Hindlimb muscle (tissue), 1 donor: ENCODE measurements around the gene ATG4C. TPM values are rescaled to one million over a fixed set of nuclear protein-coding genes. Genes with fewer than 3 reads are reported as not detected.
A peak's percentile ranks its signal among the peaks of the same experiment; 100 is the strongest.

Source experiments
- DNase-seq: peaks from one replicate; pipeline ENCODE4 v3.0.0-alpha.2; 2013
- polyA plus RNA-seq: library from polyadenylated mRNA; unstranded; fragments of 120-200 nt; gene quantifications from one replicate; pipeline ENCODE4 v1.2.1, GENCODE V29; 2013; ENCODE audit not compliant: insufficient read length

Gene ATG4C
- polyA plus RNA-seq, 1 donor: 7.3 TPM

DNA sequence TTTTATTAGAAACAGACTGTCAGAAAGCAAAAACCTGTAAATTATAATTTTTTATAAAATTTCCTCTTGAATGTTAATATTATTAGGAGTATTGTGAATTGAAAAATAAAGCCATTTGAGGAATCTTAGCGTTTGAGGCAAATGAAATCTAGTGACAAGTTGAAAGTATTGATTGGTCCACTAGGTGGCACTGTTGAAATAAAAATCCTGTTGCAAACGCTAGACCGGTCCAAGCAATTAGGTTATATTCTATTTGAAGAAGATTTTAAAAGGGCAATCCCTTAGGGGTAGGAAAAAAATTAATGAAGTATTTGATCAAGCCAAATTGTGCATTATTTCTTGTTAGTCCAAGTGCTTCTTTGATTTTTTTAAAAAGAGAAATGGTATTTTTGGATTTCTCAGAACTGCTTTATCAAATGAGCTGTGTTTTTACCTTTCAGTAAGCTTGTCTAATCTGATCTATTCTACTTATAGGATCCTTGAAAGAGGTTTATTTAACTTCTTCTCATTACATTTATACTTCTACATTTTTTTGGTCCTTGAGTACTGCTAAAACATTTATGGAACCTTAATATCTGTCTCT lies 57.7 kb downstream of the ATG4C start:
- peak; percentile 57 for DNase-seq

DNA sequence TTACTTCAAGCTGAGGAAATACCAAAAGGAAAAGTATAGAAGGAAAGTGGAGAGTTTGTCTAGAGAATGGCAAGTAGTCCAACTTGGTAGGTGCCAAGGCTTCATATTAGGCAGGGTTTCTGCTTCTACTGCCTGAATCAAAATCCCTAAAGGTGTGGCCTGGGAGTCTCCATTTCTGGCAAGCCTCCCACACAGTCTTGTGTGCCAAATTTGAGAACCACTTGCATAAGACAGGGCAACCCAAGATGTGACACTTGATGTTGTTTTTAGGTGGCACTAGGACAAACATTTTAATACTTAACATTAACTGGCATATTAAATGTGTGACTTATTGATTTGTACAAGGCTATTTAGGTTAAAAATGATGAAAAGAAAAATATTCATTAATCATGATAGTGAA lies 60.1 kb downstream of the ATG4C start:
- DNase-seq: no peak

DNA sequence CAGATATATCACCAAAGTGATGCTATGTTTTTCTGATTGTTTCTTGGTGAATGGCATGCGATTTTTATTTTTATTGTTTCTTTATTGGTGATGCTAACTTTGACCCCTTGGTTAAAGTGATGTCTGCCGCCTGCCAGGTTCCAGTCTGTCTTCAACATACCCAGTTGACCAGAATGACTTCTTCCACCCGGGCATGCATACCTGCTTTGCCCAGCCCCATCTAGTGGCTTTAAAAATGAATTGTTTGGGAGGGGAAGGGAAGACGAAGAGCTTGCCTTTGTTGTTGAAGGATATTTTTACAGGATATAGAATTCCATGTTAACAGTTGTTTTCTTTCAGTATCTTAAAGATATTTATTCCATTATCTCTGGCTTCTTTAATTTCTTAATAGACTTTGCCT lies 65.1 kb downstream of the ATG4C start:
- DNase-seq: no peak

DNA sequence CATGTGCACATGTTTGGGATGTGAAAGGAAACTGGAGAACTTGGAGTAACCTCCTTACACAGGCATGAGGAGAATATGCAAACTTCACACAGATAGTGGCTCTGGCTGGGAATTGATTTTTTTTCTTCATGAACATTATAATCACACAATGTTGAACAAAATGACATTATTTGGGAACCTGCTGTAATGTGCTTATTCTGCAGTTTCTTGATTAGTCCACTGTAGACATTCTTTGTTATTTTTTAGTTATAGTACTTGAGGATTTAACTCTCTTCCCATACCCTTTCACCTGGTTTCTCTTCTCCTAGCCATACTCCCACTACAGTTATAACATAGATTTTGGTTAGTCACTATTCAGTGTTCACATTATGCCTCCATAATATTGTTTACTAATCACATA lies 68.3 kb downstream of the ATG4C start:
- DNase-seq: no peak

DNA sequence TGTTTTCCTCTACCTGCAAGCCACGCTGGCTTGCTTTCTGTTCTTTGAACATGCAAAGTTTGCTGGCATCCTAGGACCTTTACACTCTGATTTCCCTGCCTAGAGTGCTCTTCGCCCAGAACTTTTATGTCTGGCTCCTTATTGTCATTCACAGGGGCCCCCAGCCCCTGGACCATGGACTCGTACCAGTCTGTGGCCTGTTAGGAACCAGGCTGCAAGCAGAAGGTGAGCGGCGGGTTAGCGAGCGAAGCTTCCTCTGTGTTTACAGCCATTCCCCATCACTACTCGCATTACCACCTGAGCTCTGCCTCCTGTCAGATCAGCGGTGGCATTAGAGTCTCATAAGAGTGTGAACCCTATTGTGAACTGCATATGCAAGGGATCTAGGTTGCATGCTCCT lies 73.0 kb downstream of the ATG4C start:
- DNase-seq: no peak

DNA sequence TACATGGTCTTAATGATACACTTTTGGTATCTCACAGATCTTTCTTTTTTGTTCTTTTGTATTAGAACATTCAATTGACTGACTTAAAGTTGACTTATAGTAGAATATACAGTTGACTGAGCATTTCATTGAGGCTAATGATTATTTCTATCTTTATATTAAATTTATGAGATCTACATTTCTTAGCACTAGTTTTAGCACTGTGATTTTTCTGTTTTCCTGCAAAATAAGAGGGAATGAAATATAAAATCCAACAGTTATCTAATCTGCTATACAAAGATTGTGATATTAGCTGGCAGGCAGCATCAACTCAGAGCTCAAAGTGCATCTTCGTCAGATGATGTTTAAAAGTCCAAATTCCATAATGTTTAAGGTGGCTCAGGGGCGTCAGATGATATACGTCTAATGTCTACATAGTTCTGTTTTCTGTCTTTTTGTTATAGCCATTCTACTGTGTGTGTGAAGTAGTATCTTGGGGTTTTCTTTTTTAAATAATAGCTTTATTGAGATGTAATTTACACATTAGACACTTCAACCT lies 85.4 kb downstream of the ATG4C start:
- no peak for DNase-seq

DNA sequence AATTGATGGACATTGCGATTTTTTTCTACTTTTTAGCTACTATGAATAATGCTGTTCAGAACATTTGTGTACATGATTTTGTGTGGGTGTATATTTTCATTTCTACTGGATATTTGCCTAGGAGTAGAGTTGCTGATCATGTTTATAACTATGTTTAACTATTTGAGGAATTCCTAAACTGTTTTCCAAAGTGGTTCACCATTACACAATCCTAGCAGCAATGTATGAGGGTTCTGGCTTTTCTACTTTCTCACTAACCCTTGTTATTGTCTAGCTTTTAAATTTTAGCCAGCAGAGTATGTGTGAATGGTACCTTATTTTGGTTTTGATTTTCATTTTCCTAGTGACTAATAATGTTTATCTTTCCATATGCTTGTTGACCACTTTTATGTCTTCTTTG lies 86.2 kb downstream of the ATG4C start:
- DNase-seq: no peak

DNA sequence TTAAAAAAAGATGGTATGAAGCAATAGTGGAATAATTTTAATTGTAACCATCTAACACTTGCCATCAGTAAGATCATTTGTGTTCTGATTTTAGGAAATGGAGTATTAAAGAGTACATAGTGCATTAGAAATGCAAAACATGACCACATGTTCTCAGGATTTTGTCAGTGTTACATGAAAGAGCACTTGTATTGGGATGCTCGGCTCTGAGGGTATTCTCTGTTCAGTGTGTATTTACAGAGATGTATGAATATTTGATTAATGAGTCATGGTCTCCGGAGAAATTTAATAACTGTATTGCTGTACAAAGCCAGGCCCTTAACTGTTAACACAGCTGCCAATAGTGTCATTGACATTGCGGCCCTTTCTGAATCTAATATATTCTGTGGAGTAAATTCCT lies 91.7 kb downstream of the ATG4C start:
- DNase-seq: no peak

DNA sequence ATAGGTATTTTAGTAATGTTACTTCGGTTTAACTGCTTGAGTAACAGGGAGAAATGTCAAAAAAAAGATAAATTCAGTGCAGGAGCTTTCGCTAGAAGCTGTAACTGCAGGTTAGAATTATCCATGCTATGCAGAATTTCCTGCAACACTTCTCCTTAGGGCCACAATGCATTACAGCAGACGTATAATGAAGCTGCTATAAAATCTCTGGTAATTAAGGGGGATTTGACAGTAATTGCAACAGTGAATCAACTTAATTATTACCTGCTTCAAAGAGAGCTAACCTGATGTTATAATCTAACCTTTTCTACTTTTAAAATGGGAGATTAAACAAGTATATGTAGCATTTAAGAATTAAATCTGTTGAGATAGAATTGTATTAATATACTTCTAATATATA lies 92.6 kb downstream of the ATG4C start:
- DNase-seq: no peak

DNA sequence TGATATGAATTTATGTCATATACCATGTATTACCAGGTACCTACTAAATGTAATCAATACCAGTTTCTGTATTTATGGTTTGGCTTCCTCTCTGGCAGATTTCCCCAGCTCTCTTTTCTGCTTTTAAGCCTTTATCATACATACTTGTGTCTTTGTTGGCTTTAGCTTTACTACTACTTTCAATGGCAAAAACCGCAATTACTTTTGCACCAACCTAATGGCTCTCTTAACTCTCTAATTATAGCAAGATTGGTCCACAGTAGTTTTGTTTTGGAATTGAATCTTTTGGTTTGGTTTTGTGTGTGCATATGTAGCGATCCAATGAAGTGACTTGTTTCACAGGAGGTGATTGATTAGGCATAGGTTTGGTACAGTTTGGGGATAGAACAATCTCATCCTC lies 93.6 kb downstream of the ATG4C start:
- no peak for DNase-seq

DNA sequence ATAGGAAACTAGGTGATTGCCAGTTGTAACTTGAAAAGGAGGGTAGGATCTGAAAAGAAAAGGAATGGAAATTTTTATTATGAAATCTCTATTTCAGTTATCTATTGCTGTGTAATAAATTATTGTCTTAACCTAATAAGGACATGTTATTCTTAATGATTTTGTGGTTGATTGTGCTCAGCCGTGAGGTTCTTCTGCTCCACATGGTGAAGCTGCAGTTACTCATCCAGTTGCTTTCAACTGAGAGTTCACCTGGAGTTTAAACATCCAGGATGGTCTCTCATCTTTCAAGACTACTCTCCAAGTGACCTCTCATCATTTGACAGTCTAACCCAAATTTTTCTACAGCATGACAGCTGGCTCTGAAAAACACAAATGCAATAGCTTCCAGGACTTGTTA lies 96.0 kb downstream of the ATG4C start:
- DNase-seq: no peak

DNA sequence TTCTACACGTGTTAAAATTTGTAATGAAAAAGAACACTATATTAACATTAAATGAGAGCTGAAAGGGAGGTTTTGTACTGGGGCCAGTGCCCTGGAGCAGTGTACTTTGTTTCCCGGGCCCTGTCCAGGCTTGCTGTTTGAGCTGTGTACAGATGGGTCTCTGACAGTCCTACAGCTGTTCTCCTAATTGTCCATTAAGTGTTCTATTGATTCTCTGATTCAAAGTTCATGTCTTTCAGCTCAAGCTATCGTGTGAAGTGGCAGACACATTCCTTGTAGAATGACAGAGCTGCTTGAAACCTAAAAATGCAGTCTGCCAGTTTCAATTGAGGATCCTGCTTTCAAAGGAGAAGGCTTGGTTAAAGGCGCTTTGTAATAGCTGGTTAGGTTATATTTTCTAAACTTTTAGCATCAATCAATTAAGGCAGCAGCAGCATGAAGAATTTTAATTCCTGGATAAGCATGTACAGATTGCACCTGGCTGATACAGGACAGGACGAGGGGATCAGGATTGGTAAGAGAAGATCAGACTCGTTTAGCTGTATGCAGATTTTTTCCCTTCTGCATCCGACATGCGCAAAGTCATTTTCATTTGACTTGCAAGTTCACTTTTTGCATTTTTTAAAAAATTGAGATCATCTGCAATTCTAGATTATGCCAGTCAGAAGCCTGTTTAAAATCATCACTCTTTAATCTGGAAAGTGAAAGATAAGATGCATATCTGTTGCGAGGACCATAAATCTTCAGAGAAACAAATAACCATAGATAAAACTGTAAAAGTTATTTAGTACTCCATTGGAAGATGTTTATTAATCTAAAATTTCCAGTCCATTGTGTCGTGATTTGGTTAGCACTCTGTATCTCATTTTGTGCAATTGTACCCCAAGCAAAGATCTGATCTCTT lies 98.5 kb downstream of the ATG4C start:
- DNase-seq: no peak

DNA sequence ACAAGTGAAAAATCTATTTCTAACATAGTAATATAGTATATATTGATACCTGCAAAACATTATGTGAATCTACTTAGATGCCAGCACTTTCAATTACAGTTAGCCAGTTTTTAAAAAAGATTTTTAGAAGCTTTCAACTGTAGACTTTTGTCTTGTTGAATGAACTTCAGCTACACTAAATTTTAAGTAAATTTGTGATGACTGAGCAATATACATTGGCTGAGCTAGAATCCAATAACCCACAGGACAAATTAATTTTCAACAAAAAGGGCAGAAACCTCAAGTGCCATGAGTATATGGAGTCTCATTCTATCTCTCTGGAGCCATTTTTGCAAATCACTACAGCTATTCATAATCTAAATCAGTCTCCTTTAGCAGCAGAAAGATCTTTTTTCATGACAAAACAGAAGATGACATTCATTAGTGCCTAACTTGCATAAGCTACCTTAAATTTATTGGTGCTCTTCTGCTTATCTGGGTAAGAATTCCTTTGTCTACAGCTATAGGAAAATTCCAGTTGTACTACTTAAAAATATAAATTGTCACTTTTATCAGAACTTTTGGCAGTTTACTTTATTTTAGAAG lies 100.3 kb downstream of the ATG4C start:
- DNase-seq: no peak

DNA sequence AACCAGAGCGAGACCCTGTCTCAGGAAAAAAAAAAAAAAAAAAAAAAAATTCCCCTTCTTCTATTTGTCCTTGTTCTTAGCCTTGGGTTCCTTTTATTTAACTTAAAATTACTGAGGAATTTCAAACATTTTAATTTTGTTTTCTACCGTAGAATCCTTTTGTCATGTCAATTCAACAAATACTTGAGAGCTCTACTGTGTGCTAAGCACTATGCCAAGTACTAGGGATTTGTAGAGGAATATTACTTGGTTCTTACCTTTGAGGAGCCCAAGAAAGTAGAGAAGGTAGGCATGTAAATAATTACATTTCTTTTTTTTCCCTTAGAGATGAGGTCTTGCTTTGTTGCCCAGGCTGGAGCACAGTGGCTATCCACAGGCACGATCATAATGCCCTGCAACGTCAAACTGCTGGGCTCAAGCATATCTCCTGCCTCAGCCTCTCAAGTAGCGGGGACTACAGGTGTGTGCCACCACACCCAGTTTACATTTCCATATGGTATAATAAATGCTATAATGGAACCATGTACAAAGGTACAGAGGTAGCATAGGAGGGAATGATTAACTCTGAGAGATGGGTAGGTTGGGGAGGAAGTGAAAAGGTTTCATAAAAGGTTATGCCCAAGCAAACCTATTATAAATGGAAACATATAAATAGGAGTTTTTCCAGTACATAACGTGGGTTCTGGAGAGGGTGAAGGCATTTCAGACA lies 104.0 kb downstream of the ATG4C start:
- no peak for DNase-seq

DNA sequence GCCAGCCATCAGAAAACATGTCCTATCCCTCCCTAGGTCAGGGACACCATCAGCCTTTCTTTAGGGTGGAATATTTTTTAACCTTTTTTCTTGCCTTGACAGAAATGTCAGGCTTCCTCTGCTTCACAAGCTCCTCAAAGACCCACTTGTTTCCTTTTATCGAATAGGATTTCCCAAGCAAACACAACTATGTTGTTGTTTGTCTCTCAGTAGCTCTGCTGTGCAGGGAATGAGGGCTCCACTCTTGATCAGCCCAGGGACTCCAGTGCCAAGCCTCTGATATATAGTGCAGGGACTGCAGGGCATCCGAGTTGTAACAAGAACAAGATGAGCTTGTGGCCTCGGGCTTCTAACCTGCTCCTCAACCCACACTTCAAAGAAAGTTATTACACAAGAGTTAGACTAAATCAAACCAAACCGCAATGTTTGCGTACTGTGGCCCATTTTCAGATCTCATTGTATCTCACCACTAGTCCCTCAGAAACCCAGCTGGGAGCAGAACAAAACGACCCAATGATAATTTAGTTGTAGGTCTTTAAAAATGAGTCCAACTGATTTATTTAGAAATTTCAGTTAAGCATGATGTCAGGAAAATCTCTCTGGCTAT lies 108.1 kb downstream of the ATG4C start:
- DNase-seq: no peak

DNA sequence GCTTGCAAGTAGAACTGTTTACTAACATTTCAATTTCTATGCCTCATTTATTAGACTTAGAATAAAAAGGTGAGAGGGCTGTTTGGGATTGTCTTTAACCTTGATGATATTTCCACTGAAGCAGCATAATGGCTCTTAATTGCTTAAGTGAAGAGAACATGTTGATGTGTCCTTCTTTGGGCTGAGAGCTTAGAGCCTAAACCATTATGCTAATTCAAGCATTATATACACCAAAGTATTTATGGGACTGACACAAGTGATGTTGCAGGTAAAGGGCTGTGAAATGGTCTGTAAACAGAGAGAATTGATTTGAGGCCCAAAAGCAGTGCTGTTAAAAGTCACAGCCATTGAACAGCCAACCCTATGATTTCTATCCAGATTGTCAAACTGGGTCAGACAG lies 113.9 kb downstream of the ATG4C start:
- DNase-seq: no peak

DNA sequence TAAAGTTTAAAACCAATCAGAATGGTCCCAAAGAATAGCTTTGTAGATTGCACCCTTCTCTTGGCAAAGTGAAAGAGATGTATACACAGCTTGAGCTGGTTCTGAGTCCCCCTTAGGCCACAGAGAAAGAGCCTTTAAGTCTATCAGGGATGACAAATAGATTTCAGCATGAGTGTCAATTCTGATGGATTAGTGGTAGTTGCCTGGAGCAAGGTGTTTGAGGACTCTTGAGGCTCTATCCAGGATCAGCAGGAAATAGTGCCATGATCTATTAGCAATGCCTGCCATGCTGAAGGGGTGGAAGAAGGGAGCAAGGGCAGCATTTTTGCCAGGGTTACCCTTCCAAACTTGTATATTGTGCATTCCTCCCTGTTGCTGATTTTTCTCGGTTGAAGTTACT lies 116.6 kb downstream of the ATG4C start:
- no peak for DNase-seq

DNA sequence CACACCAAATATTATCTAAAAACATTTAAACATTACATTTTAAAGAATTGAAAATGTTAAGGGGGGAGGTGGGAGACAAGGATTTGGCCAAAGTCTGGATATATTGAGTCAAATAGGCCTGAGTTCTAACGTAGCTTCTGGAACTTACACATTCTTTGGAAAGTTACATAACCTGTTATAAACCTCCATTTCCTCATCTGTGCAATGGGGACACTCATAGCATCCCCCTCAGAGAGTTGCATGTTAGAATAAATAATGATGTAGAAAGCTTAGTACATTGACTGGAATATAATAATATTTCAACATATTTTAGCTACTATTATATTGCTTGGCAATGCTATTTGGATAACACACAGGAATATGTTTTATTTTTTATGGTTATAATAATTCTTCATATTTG lies 117.7 kb downstream of the ATG4C start:
- DNase-seq: no peak

DNA sequence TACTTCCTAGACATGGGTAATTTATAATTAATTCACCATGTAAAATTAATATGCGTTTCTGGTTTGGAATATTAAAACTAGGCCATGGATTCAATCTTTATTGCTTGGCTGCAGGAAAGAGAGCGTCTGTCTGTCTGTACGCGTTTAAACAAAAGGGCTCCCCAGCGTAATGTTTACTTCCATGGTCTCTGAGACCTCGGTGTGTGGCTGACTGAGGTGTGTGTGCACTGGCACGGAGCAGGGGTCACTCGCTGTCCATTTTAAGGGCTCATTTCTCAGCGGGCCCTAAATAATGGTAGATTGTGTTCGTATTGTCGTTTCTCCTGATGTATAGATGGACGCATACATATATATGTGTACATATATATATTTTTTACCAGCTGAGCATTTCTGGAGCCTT lies 119.6 kb downstream of the ATG4C start:
- DNase-seq: no peak

DNA sequence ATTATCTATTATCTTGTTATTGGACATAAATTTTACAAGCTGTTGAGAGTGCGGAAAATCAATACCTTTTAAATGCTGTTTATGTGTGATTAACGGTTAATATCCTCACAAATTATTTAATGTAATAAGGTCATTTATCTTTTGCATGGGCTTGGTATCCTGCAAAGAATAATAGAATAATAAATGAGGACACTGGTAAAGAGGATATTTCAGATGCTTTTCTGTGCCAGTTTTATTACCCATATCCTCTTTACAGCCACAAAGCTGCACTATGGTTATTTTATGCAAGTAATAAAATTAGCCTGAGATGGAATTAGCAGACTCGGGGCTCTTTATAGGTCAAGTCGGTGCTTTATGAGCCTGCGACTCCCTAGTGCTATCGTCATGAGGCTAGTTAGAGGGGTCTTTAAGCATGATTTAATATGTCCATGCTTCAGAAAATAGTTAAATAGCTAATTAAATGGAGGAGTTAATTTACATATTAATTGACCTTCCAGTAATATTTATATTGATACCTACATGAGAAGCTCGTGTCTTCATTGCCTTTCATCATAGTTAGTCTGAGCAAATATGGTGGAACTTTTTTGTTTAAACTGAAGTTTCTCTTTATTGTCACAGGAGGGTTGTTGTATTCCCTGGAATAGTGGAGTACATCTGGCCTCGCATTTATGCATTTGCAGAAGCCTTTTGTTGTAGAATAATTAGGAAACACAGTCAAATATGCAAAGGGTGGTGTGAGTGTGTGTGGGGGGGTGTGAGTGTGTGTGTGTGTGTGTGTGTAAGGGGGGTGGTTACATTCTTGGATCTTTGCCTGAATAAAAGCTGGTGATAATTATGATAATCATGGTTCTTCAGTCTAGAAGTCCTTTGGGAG lies 120.3 kb downstream of the ATG4C start:
- no peak for DNase-seq

DNA sequence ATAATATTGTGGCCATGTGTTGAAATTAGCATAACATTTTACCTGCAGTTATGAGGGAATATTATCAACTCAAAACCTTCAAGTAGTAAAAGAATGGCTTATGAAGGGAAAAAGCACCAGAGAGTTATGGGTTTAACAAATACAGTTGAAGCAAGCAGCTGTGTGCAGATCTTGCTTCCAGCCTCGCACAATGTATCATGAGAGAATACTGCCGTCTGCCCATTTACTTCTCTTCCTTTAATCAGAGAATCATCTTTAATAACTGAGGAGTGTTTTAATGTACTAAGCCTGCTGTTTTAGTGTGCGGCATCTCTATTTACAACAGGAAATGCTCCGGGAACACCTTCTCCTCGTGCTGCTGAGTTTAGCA lies 120.9 kb downstream of the ATG4C start:
- no peak for DNase-seq

DNA sequence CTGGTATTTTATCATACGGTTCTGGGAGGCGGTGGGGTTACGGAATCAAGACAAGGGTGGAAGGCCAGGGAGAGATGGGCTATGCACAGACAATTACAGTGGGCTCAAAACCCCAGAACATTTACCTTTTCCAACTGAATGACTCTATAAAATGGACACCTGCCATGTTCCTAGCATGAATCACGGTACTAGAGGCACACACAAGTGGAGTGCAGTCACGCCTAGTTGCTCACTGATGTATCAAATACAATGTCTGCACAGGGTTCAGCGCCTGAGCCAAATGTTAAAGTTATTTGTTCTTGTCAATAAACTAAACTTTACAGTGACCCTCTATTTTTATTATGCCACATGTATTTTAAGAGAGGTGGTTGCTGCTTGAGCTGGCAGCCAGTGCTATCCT lies 121.4 kb downstream of the ATG4C start:
- no peak for DNase-seq
